GM19468 (cell line): ENCODE results near the gene NCOA3.
"Not testable (repeated sequence)": the region's sequence is repeated elsewhere in the genome, so short reads cannot be mapped to it uniquely, and the experiment has no call there.

ENCODE experiments used
- ATAC-seq: cut with Tn5 transposase; IDR thresholded peaks from one replicate; pipeline ENCODE4 v1.9.1; 2021; ENCODE audit warnings: mild to moderate bottlenecking, moderate library complexity, moderate number of reproducible peaks; ENCODE audit not compliant: unreplicated experiment; ENCODE audit errors: extremely low read depth

NCOA3 gene

DNA sequence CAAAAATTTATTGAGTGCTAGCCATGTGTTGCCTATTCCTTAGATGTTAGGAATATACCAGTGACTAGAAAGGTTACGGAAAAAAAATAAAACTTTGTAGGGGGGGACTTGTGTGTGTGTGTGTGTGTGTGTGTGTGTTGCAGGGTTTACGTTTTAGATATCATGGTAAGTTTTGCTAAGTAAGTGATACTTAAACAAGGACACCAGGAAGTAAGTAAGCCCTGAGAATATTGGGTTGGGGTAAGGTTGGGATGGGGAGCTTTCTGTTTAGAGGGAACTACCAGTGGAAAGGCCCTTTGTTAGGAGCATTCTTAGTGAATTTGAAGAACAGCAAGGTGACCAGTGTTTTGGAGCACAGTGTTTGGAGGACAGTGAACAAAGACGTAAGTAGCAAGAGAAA, 30.3 kb downstream of the NCOA3 start:
- ATAC-seq, result no peak

- ATAC-seq, result no peak
These were observed 31.9 kb downstream of the NCOA3 start for GRCh38 chr20:47533518-47534062.

- no peak for ATAC-seq
These were observed 32.7 kb downstream of the NCOA3 start for GRCh38 chr20:47534405-47534804.

GRCh38 chr20:47535088-47535487, 33.4 kb downstream of the NCOA3 start:
- ATAC-seq, result no peak

GRCh38 chr20:47535994-47536393, 34.3 kb downstream of the NCOA3 start:
- ATAC-seq, result no peak

- ATAC-seq, result no peak
These were observed 39.0 kb downstream of the NCOA3 start for GRCh38 chr20:47540443-47541354.

DNA sequence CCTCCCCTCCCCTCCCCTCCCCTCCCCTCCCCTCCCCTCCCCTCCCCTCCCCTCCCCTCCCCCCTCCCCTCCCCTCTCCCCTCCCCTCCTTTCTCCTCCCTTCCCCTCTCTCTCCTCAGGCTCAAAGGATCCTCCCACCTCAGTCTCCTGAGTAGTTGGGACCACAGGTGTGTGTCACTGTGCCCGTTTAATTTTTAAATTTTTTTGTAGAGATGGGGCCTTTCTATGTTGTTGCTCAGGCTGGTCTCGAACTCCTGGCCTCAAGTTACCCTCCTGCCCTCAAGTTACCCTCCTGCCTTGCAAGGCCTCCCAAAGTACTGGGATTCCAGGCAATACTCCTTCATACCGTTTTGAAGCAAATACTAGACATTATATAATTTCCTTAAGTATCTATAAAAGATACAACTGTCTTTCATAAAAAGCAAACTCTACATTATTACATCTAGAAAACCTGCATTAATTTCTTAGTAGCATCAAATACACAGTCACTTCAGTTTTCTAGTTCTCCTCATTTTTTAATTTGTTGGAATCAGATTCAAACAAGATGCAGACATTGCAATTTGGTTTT, 39.8 kb downstream of the NCOA3 start:
- ATAC-seq, result no peak

- no peak for ATAC-seq
These were observed 41.3 kb downstream of the NCOA3 start for GRCh38 chr20:47543006-47543431.

- ATAC-seq, result no peak
These were observed 42.6 kb downstream of the NCOA3 start for GRCh38 chr20:47544240-47544639.

GRCh38 chr20:47544852-47545251, 43.2 kb downstream of the NCOA3 start:
- ATAC-seq, result no peak

DNA sequence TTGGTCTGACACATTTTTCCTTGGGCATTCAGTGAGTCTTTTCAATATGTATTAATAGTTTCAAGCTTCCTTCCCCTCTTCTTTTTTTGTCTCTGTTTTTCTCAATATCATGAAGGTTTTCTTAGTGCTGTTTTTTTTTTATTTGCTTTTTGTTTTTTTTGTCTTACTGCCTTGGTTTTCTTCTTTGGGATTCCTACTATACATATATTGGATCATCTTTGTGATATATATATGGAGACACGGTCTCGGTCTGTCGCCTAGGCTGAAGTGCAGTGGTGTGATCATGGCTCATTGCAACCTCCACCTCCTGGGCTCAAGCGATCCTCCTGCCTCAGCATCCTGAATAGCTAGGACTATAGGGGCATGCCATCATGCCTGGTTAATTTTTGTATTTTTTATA, 43.8 kb downstream of the NCOA3 start:
- no peak for ATAC-seq

DNA sequence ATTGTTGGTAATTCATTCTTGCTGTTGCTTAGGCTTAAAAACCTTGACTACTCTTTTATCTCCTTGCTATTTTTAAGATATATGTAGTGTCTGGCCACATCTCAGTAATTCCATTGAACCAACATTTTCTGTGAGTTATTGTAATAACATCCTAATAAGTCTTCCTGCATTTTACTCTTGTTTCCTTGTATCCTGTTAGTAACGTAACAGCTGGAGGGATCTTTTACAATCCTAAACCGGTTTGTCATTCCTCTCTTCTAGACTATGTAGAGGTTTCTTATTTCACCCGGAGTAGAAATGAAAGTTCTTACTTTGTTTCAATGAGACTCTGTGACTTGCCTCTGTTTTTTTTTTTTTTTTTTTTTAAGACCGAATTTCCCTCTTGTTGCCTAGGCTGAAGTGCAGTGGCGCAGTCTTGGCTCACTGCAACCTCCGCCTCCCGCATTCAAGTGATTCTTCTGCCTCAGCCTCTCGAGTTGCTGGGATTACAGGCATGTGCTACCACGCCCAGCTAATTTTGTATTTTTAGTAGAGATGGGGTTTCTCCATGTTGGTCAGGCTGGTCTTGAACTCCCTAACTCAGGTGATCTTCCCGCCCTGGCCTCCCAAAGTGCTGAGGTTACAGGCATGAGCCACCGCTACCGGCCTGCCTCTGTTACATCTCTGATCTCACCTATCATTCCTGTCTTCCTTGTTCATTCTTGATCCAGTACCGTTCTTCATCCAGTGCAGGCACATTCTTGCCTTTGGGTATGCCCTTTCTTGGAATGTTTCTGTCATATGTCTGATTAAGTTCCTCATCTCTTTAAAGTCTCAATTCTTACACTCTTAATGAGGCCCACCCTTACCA, 44.7 kb downstream of the NCOA3 start:
- ATAC-seq, result no peak

DNA sequence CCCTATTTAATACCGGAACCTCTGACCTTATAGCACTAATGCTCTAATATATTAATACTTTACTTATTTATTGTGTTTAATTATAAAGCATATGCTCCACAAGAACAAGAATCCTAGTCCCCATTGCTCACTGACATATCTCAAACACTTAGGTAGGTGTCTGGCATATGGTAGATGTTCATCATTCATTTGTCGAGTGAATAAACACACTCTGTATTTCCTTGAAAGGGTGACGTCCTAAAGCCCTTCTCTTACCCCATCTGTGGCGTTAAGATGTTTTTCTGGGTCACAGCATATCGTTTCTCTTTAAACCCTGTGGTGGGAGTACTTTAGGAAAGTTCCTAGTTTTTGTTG, 45.3 kb downstream of the NCOA3 start:
- ATAC-seq, result no peak

- ATAC-seq, result no peak
These were observed 48.0 kb downstream of the NCOA3 start for GRCh38 chr20:47549671-47550070.

- ATAC-seq, result no peak
These were observed 49.5 kb downstream of the NCOA3 start for GRCh38 chr20:47551222-47551621.

DNA sequence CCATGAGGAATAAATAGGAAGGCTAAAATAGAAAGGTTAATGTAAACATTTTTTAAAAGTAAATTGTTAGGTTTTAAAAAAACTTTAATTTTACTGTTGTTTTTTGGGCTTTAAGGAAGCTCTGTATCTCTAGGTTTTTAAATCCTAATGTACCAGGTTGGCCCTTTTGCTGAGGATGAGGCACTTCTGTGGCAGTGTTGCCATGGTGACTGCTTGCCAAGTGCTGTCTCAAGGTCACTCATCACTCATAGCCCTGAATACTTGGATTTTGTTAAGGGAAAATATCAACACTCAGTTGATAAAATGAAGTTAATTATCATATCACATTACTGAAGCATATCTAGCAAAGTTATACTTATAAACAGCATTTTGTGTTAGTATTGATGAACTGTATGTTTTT, 50.2 kb downstream of the NCOA3 start:
- ATAC-seq, result no peak

- ATAC-seq, result no peak
These were observed 51.3 kb downstream of the NCOA3 start for GRCh38 chr20:47552996-47553395.

DNA sequence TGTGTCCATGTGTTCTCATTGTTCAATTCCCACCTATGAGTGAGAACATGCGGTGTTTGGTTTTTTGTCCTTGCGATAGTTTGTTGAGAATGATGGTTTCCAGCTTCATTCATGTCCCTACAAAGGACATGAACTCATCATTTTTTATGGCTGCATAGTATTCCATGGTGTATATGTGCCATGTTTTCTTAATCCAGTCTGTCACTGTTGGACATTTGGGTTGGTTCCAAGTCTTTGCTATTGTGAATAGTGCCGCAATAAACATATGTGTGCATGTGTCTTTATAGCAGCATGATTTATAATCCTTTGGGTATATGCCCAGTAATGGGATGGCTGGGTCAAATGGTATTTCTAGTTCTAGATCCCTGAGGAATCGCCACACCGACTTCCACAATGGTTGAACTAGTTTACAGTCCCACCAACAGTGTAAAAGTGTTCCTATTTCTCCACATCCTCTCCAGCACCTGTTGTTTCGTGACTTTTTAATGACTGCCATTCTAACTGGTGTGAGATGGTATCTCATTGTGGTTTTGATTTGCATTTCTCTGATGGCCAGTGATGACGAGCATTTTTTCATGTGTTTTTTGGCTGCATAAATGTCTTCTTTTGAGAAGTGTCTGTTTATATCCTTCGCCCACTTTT, 52.0 kb downstream of the NCOA3 start:
- ATAC-seq, result not testable (repeated sequence)

DNA sequence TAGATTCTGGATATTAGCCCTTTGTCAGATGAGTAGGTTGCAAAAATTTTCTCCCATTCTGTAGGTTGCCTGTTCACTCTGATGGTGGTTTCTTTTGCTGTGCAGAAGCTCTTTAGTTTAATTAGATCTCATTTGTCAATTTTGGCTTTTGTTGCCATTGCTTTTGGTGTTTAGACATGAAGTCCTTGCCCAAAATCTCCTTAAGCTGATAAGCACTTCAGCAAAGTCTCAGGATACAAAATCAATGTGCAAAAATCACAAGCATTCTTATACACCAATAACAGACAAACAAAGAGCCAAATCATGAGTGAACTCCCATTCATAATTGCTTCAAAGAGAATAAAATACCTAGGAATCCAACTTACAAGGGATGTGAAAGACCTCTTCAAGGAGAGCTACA, 52.6 kb downstream of the NCOA3 start:
- not testable (repeated sequence) for ATAC-seq

- no peak for ATAC-seq
These were observed 55.5 kb downstream of the NCOA3 start for GRCh38 chr20:47557218-47557617.
